Keratinocyte (primary cell): Measurements from ENCODE around the gene DCDC2.

Source experiments
- EZH2 ChIP-seq: IDR thresholded peaks from one replicate; pipeline ENCODE4 v1.6.1; 2012; ENCODE audit warnings: inconsistent platforms, mild to moderate bottlenecking, low read length, moderate library complexity
- TF ChIP-seq, protein P1 (sequence below), 3 experiments: IDR thresholded peaks in 1 of 3; conservative IDR thresholded peaks in 1 of 3; optimal IDR thresholded peaks in 1 of 3; 2 replicates in 2 of 3; 3 replicates in 1 of 3; pipeline versions ENCODE3 to v1.5.1; 2011; ENCODE audit warnings: low read length in 3 of 3, mild to moderate bottlenecking in 3 of 3, moderate library complexity in 2 of 3, control low read depth in 1 of 3, inconsistent platforms in 1 of 3; ENCODE audit not compliant: insufficient read depth in 2 of 3; ENCODE audit errors: extremely low read depth in 1 of 3

DNA sequence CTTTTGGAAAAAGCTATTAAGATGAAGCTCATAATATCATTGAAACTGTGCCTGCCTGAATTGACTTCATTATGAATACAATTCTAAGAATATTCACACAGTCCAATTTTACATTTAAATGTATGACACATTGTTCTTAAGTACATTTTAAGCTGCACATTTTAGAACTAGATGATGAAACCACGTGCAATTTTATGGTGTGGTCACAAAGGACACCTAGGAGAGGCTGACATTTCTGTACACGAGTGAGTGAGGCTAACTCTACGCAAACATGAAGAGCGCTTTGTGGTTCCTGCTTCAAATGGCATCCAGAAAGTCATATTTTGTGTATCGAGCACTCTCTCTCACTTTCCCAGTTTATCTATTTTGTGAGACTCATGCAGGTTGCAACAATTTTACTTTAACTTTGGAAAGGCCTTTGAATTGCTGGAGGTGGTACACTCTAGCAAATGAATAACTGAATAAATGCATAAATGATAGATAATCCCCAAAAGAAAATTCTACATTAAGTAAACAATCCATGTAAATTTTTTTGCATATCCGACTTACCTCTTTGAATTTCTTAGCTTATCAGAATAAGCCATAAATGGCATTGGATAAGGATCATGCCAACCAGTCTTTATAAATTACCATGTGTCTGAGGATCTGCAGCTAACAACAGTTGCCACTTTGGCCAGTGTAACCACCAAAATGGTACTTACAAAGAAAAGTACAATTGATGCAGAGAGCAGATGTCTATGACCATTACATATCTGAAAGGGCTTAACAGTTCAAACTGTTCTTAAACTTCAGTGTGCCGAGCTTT is 134.5 kb downstream of the DCDC2 start:
- TF ChIP-seq, protein P1, sequence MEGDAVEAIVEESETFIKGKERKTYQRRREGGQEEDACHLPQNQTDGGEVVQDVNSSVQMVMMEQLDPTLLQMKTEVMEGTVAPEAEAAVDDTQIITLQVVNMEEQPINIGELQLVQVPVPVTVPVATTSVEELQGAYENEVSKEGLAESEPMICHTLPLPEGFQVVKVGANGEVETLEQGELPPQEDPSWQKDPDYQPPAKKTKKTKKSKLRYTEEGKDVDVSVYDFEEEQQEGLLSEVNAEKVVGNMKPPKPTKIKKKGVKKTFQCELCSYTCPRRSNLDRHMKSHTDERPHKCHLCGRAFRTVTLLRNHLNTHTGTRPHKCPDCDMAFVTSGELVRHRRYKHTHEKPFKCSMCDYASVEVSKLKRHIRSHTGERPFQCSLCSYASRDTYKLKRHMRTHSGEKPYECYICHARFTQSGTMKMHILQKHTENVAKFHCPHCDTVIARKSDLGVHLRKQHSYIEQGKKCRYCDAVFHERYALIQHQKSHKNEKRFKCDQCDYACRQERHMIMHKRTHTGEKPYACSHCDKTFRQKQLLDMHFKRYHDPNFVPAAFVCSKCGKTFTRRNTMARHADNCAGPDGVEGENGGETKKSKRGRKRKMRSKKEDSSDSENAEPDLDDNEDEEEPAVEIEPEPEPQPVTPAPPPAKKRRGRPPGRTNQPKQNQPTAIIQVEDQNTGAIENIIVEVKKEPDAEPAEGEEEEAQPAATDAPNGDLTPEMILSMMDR (optimal IDR thresholded peaks at IDR 0.05 in 1 of 3, IDR thresholded peaks at IDR 0.05 in 1 of 3, conservative IDR thresholded peaks at IDR 0.05 in 1 of 3; ENCODE audit: extremely low read depth in 1 of 3, insufficient read depth in 2 of 3, low read length in 3 of 3): no peak
- no peak for TF ChIP-seq EZH2
